Esophagus muscularis mucosa (tissue), 4 donors: ENCODE results near the gene ARID5B. TPM values are rescaled to one million over a fixed set of nuclear protein-coding genes. Genes with fewer than 3 reads are reported as not detected.

ENCODE experiments used
- DNase-seq: peaks from one replicate; pipeline ENCODE4 v3.0.0-alpha.2; 2017; ENCODE audit errors: extremely low spot score
- H3K27ac ChIP-seq, 4 donors: fragments of 200-600 bp; sonication (generic); replicated peaks in 1 of 4; 1 replicate in 3 of 4; 2 replicates in 1 of 4; pipeline ENCODE4 v1.5.1; 2016 to 2019; ENCODE audit warnings: mild to moderate bottlenecking in 1 of 4
- H3K27me3 ChIP-seq, 4 donors: fragments of 200-600 bp; sonication (generic); one replicate each; pipeline versions ENCODE4 v1.5.1 to v1.6.0; 2016 to 2019
- H3K36me3 ChIP-seq, 4 donors: fragments of 200-600 bp; sonication (generic); one replicate each; pipeline ENCODE4 v1.5.1; 2016 to 2019
- H3K4me1 ChIP-seq, 4 donors: fragments of 200-600 bp; sonication (generic); one replicate each; pipeline ENCODE4 v1.5.1; 2016 to 2019
- H3K4me3 ChIP-seq, 4 donors: fragments of 200-600 bp; sonication (generic); 1 replicate in 2 of 4; 2 replicates in 2 of 4; pipeline ENCODE4 v1.5.1; 2016 to 2019; ENCODE audit warnings: mild to moderate bottlenecking in 4 of 4, moderate library complexity in 1 of 4
- H3K9me3 ChIP-seq, 4 donors: fragments of 200-600 bp; sonication (generic); 1 replicate in 3 of 4; 2 replicates in 1 of 4; pipeline ENCODE4 v1.5.1; 2016 to 2019
- EP300 ChIP-seq: sonication (generic); formaldehyde crosslinking; IDR thresholded peaks from one replicate; pipeline ENCODE4 v1.6.1; 2017; ENCODE audit warnings: antibody characterized with exemption
- POLR2A ChIP-seq: fragments of 450-650 bp; IDR thresholded peaks from one replicate; pipeline ENCODE4 v1.6.1; 2017; ENCODE audit warnings: antibody characterized with exemption, moderate library complexity, mild to moderate bottlenecking, low read depth
- POLR2AphosphoS5 ChIP-seq, 2 donors: sonication (generic); formaldehyde crosslinking; IDR thresholded peaks; one replicate each; pipeline ENCODE4 v1.6.1; 2017; ENCODE audit warnings: antibody characterized with exemption in 2 of 2
- whole genome bisulfite sequencing: methylation state at CpG from one replicate; pipeline ENCODE4 v1.1.5; 2018; 5-methylcytosine and 5-hydroxymethylcytosine counted together
- intact Hi-C: fragments of 100-400 bp; cut with DNase I; formaldehyde crosslinking; loops from one replicate; pipeline ENCODE4 v1.15.1; 2023
- total RNA-seq, 4 donors: library from RNA; depleted of rRNA; stranded (reverse); fragments of >200 nt; gene quantifications; one replicate each; pipeline versions ENCODE4 v1.1.0 to v1.2.1, GENCODE V29; 2016
- TF ChIP-seq, protein P1 (sequence below), 3 experiments: fragments of 200-600 bp in 2 of 3; fragments of 450-650 bp in 1 of 3; sonication (generic) in 2 of 3; IDR thresholded peaks; one replicate each; pipeline ENCODE4 v1.5.1; 2017 to 2019; ENCODE audit warnings: antibody characterized with exemption in 3 of 3, mild to moderate bottlenecking in 2 of 3, moderate library complexity in 1 of 3

The ARID5B gene
- total RNA-seq, 4 donors from 2014 or later, result 33.6 to 150 (median 64.9) TPM

GRCh38 chr10:62112963-62113362 is 211.5 kb downstream of the ARID5B start:
- no peaks in the 10 kb centered on the region for H3K9me3 ChIP-seq
- H3K27me3 ChIP-seq, result no peaks in the 10 kb centered on the region
- no peak overlapping the region for H3K27ac ChIP-seq
- TF ChIP-seq, protein P1, sequence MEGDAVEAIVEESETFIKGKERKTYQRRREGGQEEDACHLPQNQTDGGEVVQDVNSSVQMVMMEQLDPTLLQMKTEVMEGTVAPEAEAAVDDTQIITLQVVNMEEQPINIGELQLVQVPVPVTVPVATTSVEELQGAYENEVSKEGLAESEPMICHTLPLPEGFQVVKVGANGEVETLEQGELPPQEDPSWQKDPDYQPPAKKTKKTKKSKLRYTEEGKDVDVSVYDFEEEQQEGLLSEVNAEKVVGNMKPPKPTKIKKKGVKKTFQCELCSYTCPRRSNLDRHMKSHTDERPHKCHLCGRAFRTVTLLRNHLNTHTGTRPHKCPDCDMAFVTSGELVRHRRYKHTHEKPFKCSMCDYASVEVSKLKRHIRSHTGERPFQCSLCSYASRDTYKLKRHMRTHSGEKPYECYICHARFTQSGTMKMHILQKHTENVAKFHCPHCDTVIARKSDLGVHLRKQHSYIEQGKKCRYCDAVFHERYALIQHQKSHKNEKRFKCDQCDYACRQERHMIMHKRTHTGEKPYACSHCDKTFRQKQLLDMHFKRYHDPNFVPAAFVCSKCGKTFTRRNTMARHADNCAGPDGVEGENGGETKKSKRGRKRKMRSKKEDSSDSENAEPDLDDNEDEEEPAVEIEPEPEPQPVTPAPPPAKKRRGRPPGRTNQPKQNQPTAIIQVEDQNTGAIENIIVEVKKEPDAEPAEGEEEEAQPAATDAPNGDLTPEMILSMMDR (IDR thresholded peaks at IDR 0.05), result no peak
- TF ChIP-seq POLR2AphosphoS5 (IDR thresholded peaks at IDR 0.05) (no peak), POLR2A (no peak), EP300 (no peak)
- no peak overlapping the region for H3K4me3 ChIP-seq
- no peaks in the 10 kb centered on the region for H3K36me3 ChIP-seq
- DNase-seq, result no peak
- 83% methylated on average over 4 of the region's 4 CpGs for WGBS
- intact Hi-C loops, result no loop called here
- peaks cover 0 to 8% (median 0%) of the 10 kb centered on the region in 4 donors for H3K4me1 ChIP-seq

DNA sequence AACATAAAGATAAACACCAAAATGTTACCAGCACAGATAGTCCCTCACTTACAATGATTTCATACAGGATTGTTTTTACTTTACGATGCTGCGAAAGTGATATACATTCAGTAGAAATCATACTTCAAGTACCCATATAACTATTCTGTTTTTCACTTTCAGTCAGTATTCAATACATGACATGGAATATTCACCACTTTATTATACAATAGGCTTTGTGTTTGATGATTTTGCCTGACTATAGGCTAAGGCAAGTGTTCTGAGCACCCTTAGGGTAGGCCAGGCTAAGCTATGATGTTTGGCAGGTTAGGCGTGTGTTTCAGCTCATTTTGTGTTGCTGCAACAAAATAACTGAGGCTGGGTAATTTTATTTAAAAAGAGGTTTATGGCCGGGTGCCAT is 212.2 kb downstream of the ARID5B start:
- Histone ChIP-seq H3K9me3 (no peaks in the 10 kb centered on the region), H3K36me3 (no peaks in the 10 kb centered on the region), H3K27me3 (no peaks in the 10 kb centered on the region), H3K4me3 (no peak overlapping the region), H3K27ac (no peak overlapping the region), H3K4me1 (peaks cover 0 to 4% (median 0%) of the 10 kb centered on the region in 4 donors)
- no peak for DNase-seq
- 97% methylated on average over 4 of the region's 4 CpGs for WGBS
- intact Hi-C loops, result no loop called here
- TF ChIP-seq, protein P1 (IDR thresholded peaks at IDR 0.05), result no peak
- TF ChIP-seq EP300 (no peak), POLR2A (no peak), POLR2AphosphoS5 (IDR thresholded peaks at IDR 0.05) (no peak)

GRCh38 chr10:62115321-62115720 is 213.8 kb downstream of the ARID5B start:
- WGBS, result 100% methylated on average over 4 of the region's 4 CpGs
- Histone ChIP-seq H3K27ac (no peak overlapping the region), H3K4me1 (no peaks in the 10 kb centered on the region), H3K9me3 (no peaks in the 10 kb centered on the region), H3K4me3 (no peak overlapping the region), H3K36me3 (no peaks in the 10 kb centered on the region), H3K27me3 (no peaks in the 10 kb centered on the region)
- no peak for TF ChIP-seq POLR2AphosphoS5 (IDR thresholded peaks at IDR 0.05)
- no peak for TF ChIP-seq POLR2A
- no peak for TF ChIP-seq EP300
- TF ChIP-seq, protein P1 (IDR thresholded peaks at IDR 0.05), result no peak
- no peak for DNase-seq
- intact Hi-C loops, result no loop called here

DNA sequence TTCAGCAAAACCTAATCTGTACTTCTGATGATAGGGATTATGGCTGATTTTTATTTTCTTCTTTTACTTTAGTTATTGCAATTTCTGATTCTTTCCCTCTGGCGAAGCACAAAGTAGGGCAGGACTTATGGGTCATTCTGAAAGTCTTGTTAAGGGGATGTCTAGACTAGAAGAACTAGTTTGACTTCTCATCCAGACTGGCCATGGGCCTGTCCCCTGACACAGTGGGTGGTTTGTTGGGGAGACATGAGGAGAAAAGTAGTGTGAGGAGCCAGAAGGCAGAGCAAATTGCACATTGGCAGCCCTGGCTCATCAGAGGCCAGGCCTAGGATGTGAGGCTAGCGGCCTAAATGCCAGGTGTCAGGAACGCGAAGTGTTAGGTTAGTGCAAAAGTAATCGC is 214.3 kb downstream of the ARID5B start:
- TF ChIP-seq, protein P1 (IDR thresholded peaks at IDR 0.05), result no peak
- TF ChIP-seq POLR2A, result no peak
- no peak for TF ChIP-seq POLR2AphosphoS5 (IDR thresholded peaks at IDR 0.05)
- TF ChIP-seq EP300, result no peak
- WGBS, result 93% methylated on average over 5 of the region's 5 CpGs
- H3K9me3 ChIP-seq, result no peaks in the 10 kb centered on the region
- H3K27ac ChIP-seq, result no peak overlapping the region
- no peaks in the 10 kb centered on the region for H3K36me3 ChIP-seq
- no peaks in the 10 kb centered on the region for H3K27me3 ChIP-seq
- no peak overlapping the region for H3K4me3 ChIP-seq
- intact Hi-C loops, result no loop called here
- DNase-seq, result no peak
- H3K4me1 ChIP-seq, result no peaks in the 10 kb centered on the region

GRCh38 chr10:62116896-62117295 is 215.4 kb downstream of the ARID5B start:
- H3K36me3 ChIP-seq, result no peaks in the 10 kb centered on the region
- H3K27ac ChIP-seq, result no peak overlapping the region
- no peak overlapping the region for H3K4me3 ChIP-seq
- intact Hi-C loops, result no loop called here
- H3K4me1 ChIP-seq, result no peaks in the 10 kb centered on the region
- no peak for DNase-seq
- WGBS, result over 99% methylated on average over 6 of the region's 6 CpGs
- TF ChIP-seq, protein P1 (IDR thresholded peaks at IDR 0.05), result no peak
- TF ChIP-seq EP300, result no peak
- no peak for TF ChIP-seq POLR2A
- no peak for TF ChIP-seq POLR2AphosphoS5 (IDR thresholded peaks at IDR 0.05)
- no peaks in the 10 kb centered on the region for H3K27me3 ChIP-seq
- no peaks in the 10 kb centered on the region for H3K9me3 ChIP-seq
